HG02798 (cell line): ENCODE results near the gene MMP19.

Experiments
- ATAC-seq: cut with Tn5 transposase; IDR thresholded peaks from one replicate; pipeline ENCODE4 v1.9.1; 2021; ENCODE audit warnings: mild to moderate bottlenecking; ENCODE audit not compliant: unreplicated experiment, poor library complexity

MMP19 gene

GRCh38 chr12:55817345-55818139 is 25.2 kb downstream of the MMP19 start, which contains the start of the genes ORMDL2 and SARNP:
ORMDL2 (plus strand) TSS chr12:55818041; CDS start chr12:55819000, 959 bp downstream.
SARNP (minus strand) TSS chr12:55817724; CDS start chr12:55817701, 23 bp downstream.
- peak; percentile 98 for ATAC-seq

DNA sequence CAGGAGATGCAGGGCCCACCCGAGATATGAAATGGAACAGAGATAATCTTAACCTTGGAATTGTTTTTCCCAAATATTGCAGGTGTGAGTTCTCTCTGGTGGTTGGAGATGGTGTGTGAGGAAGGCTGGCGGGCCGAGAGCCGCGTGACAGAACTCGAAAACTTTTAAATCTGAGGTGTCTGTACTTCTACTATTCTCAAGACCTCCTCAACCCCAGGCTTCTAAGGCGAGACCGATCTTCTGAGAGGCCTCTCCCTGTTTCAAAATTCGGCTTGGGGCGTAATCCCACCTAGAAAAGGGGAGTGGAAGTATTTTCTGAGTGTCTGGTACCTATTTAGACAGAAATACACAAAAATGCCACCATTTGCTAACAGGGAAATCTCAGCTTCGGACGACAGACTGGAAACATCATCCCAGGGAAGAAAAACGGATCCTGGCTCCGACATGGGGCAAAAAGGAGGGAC is 25.8 kb downstream of the MMP19 start:
- ATAC-seq: no peak

DNA sequence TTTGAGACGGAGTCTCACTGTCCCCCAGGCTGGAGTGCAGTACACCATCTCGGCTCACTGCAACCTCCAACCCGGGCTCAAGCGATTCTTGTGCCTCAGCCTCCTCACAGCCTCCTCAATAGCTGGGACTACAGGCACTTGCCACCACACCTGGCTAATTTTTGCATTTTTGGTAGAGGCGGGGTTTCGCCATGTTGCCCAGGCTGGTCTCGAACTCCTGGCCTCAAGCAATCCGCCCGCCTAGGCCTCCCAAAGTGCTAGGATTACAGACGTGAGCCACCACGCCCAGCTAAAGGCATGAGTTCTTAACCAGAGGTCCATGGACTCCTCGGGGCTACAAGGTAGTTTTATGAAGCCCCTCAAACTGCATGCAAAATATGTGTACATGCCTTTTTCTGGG is 27.3 kb downstream of the MMP19 start:
- no peak for ATAC-seq

GRCh38 chr12:55814257-55814656 is 28.5 kb downstream of the MMP19 start:
- ATAC-seq: no peak

GRCh38 chr12:55812088-55812487 is 30.6 kb downstream of the MMP19 start:
- ATAC-seq: no peak

DNA sequence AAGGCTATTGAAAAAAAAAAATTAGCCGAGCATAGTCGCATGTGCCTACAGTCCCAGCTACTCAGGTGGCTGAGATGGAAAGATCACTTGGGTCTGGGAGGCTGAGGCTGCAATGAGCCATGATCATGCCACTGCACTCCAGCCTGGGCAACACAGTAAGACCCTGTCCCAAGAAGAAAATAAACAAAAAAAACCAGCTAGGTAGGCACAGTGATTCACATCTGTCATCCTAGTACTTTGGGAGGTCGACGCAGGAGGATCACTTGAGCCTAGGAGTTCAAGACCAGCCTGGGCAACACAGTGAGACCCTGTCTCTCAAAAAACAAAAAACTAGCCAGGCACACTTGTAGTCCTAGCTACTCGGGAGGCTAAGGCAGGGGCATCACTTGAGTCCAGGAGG is 33.5 kb downstream of the MMP19 start:
- no peak for ATAC-seq

DNA sequence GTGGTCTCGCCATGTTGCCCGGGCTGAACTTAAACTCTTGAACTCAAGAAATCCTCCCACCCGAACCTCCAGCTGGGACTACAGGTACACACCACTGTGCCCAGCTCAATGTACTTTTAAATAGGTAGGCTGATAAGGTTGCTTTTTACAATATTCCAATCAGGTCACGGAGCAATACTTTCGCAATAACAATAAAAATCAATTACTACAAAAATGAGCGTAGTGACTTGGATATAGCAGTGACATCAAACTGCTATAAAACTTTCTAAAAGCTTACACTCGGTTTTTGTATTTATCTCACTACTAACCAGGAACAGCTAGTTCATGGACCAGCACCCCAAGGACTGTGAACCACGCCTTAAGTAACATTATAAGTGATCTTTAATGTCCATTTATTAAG is 35.8 kb downstream of the MMP19 start:
- no peak for ATAC-seq

DNA sequence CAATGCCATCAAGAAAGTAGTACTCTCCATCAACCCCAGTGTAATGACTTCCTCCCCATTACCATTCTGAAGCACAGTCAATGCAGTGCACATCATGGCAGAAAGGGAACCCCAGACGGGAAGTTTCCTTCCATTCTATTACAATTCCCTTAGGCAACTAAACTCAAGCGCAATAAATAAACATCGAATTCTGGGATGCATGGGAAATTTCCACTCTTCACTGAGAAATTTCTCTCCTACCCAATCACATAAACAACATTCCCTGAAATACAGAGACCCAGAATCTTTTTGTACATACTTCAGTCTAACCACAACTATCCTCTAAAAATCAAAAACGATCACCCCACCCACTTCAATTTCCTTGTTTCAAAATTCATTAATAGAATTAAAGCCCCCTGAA is 45.2 kb downstream of the MMP19 start:
- no peak for ATAC-seq

DNA sequence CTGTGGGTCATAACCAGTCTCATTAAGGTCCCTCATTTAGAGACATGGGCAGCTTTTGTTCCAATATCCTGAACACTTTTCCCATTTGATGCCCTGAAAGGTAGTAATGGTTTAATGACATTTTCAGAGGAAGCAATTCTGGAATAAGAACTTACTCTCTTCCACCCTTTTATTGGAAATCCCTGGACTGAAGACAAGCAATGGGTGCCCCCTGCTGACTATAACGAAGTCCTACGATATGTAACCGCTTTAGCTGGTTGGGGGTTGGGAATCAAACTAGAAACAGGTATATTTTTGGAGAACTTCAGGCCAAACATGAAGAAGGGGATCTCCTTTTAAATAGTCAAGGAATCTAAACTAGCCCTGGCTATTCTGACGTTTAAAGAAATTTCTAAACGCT is 45.7 kb downstream of the MMP19 start:
- ATAC-seq: no peak

DNA sequence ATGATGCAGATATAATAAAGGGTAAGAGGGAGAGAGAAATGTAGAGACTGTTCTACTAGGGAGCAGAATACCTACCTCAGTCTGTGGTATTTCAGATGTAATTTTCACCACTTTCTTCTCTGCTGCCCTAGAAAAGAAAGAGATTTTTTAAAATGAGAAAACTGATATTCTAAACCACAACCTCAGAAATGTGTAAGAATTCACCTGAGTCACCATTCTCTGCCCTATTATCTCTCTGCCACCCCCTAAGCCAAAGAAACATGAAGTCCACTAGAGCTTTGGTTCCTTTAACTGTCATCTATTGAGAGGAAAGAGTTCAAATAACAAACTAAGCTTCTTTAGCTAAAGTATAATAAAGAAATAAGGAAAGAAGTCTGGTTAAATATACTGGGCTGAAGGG is 46.8 kb downstream of the MMP19 start:
- ATAC-seq: no peak

DNA sequence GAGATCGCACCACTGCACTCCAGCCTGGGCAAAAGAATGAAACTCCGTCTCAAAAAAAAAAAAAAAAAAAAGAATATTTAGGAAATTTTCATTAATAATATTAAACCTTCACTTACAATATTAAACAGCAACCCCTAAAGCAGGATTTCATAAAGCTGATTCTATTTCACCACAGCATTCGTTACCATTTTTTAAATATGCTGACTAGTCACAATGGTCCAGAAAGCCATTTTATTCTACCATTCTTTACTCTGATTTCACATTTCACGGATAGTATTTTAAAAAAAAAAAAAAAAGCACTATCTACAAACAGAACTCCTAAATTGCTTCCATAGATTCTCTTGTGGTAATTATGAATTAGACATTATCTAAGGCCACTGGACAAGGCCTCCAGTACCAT is 52.8 kb downstream of the MMP19 start:
- ATAC-seq: no peak

- ATAC-seq: no peak
These were observed 53.6 kb downstream of the MMP19 start for GRCh38 chr12:55789171-55789570.

DNA sequence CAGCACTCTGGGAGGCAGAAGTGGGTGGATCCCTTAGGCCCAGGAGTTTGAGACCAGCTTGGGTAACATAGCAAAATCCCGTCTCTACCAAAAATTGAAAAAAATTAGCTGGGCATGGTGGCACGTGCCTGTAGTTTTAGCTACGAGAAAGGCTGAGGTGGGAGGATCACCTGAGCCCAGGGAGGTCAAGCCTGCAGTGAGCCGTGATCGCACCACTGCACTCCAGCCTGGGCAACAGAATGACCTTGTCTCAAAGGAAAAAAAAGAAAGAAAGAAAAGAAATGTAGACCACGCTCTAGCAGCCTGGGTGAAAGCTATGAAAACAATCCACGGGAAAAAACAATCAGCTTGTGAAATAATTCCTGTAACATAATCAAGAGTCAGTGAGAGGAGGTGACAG is 54.2 kb downstream of the MMP19 start:
- no peak for ATAC-seq
